ENCODE results near the gene CORO6. TPM values are rescaled to one million over a fixed set of nuclear protein-coding genes. Genes with fewer than 3 reads are reported as not detected.

CORO6 gene
- total and polyA plus RNA-seq, 2 of the 13 experiments (the other 11 are each of a cell fraction or from before 2014, with no cell fraction given): 0.42 to 0.82 TPM

DNA sequence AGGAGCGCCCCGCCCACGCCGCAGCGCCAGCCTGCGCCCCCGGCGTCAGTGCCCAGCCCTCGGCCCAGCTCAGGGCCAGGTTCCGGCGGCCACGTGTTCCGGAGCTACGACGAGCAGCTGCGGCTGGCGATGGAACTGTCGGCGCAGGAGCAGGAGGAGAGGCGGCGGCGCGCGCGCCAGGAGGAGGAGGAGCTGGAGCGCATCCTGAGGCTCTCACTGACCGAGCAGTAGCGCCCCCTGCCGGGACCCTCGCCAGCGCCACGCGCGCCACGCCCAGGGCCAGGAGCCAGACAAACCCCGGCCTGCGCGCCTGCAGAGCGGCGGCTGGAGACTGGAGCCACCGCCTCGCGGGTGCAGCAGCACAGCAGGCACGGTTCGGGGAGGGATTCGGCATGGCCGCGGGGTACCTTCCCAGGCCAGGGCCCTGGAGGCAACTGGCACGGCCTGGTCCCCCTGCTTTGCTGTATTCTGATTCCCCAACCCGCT is 9.3 kb downstream of the CORO6 start (continued):
- TF ChIP-seq, protein P1, sequence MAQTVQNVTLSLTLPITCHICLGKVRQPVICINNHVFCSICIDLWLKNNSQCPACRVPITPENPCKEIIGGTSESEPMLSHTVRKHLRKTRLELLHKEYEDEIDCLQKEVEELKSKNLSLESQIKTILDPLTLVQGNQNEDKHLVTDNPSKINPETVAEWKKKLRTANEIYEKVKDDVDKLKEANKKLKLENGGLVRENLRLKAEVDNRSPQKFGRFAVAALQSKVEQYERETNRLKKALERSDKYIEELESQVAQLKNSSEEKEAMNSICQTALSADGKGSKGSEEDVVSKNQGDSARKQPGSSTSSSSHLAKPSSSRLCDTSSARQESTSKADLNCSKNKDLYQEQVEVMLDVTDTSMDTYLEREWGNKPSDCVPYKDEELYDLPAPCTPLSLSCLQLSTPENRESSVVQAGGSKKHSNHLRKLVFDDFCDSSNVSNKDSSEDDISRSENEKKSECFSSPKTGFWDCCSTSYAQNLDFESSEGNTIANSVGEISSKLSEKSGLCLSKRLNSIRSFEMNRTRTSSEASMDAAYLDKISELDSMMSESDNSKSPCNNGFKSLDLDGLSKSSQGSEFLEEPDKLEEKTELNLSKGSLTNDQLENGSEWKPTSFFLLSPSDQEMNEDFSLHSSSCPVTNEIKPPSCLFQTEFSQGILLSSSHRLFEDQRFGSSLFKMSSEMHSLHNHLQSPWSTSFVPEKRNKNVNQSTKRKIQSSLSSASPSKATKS (CRISPR knock-in tag; IDR thresholded peaks at IDR 0.05): no peak
- peak; percentile 83 for TF ChIP-seq XRCC5 (optimal IDR thresholded peaks at IDR 0.05; ENCODE audit: low read length)
- no peak; the same call in 1 of the 2 replicates for TF ChIP-seq HMGXB3 (CRISPR knock-in tag; IDR thresholded peaks at IDR 0.05; ENCODE audit: borderline replicate concordance)
- no peak for TF ChIP-seq ZBTB8A (CRISPR knock-in tag; IDR thresholded peaks at IDR 0.05; ENCODE audit: borderline replicate concordance, low read depth)
- peak; percentile 63 for TF ChIP-seq AHR (CRISPR knock-in tag; IDR thresholded peaks at IDR 0.05)
- peak; percentile 85 for TF ChIP-seq ZNF263 (CRISPR knock-in tag; IDR thresholded peaks at IDR 0.05)
